Measurements from ENCODE around the gene PTBP3.

DNA sequence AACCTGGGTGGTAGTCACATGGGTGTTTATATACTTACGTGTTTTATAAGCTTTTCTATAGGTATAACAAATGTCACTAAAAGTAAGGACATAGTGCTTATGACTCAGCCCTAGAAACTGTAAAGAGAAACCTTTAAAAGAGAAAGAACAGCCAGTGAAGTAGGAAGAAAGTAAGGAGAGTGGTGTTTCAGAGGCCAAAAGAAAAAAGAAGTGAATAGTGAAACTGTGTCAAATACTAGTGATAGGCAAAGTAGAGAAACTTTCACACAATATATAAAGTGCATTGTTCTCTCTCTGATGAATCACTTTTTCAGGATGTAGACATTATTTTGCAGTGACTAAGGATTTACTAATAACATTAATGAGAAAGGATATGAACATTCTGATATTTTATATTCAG lies 84.1 kb downstream of the PTBP3 start:
- no peak for TF ChIP-seq TAF1 (IDR thresholded peaks at IDR 0.05; ENCODE audit: low read depth, low read length)
- no peak for TF ChIP-seq POLR2A (IDR thresholded peaks at IDR 0.05; ENCODE audit: low read depth, low read length)

All from GM12891 (cell line).